Measurements from ENCODE around the gene DYNLT1. TPM values are rescaled to one million over a fixed set of nuclear protein-coding genes. Genes with fewer than 3 reads are reported as not detected.

The DYNLT1 gene
- total RNA-seq, 1 donor from 2014 or later = 108 TPM

DNA sequence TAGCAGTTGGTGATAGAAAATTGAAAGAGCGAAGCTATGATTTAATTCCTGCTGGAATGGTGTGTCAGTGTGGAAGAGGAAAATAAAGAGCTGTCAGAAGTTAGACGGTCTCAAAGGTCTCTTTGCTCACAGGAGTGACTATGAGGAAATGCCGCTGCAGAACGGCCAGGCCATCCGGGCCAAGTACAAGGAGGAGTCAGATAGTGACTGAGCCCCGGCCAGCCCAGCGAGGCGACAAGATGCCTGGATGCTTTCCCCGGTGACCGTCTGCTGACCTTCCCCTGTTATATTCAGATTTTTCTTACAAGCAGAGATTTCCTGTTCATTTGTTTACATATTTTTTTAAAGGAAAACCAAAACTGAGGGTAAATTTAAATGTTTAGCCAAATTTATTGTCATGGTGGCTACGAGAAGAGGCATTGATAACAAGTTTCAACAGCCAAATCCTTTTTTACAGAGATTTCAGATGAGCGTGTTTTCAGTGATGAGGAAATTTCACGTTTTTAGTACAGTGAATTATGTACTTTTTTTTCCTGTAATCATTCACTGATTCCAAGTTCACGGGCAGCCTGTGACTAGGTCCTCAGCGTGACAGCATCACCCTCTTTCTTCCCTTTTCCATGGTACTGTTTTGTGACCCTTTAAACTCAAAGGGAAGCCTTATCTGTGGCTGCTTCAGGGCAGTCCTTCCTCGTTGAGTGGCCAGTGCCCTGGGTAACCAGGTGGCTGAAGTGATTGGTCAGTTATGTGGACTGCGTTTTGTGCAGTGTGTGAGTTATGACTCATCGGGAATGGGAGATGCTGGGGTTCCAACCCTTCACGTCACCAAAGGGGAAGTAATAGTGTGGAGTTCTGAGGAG lies 12.6 kb downstream of the DYNLT1 start:
- no peak for DNase-seq (ENCODE audit: low spot score)
- no peaks in the 10 kb centered on the region for H3K27me3 Mint-ChIP-seq (ENCODE audit: low read depth)
- H3K4me3 Mint-ChIP-seq (ENCODE audit: low read depth) = no peak overlapping the region
- H3K4me1 Mint-ChIP-seq (ENCODE audit: low read depth) = peaks cover 36% of the 10 kb centered on the region
- H3K9me3 Mint-ChIP-seq = no peaks in the 10 kb centered on the region
- intact Hi-C loops (cut with micrococcal nuclease) = no loop called here
- H3K27ac Mint-ChIP-seq = peak overlapping the region; percentile 46
- peaks cover 76% of the 10 kb centered on the region for H3K36me3 Mint-ChIP-seq (ENCODE audit: low read depth)

DNA sequence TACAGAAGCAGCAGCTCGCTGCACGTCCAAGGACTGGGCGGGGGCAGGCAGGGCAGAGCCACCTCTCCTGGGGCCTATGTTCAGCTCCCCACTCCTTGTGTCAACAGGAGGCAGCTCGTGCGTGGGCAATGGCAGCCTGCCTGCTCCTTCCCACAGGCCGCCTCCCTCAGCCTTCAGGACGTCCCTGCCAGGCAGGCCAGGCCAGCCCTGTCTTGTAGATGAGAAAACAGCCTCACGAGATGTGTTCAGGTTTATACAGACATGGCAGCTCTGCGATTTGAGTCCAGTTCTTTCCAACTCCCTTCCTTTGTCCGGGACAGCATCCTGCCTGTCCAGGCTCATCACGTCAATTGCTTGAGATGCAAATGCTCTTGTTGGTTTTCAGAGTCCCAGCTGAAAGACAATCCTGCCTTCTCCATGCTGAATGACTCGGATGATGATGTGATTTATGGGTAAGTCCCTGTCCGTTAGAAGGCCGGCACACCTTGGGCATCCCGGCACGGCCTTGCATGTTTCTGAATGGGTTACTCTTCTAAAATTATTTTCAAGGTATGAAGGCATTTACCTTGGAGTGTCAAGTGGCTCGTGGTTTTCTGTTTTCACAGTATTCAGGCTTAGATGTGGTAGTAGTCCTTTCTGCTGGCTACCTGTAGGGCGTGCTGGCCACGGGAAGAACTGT lies 13.5 kb downstream of the DYNLT1 start:
- Mint-ChIP-seq H3K27ac (peak overlapping the region; percentile 40), H3K36me3 (ENCODE audit: low read depth) (peaks cover 76% of the 10 kb centered on the region), H3K4me1 (ENCODE audit: low read depth) (peaks cover 32% of the 10 kb centered on the region), H3K9me3 (no peaks in the 10 kb centered on the region), H3K27me3 (ENCODE audit: low read depth) (no peaks in the 10 kb centered on the region), H3K4me3 (ENCODE audit: low read depth) (no peak overlapping the region)
- no peak for DNase-seq (ENCODE audit: low spot score)
- intact Hi-C loops (cut with micrococcal nuclease) = no loop called here

DNA sequence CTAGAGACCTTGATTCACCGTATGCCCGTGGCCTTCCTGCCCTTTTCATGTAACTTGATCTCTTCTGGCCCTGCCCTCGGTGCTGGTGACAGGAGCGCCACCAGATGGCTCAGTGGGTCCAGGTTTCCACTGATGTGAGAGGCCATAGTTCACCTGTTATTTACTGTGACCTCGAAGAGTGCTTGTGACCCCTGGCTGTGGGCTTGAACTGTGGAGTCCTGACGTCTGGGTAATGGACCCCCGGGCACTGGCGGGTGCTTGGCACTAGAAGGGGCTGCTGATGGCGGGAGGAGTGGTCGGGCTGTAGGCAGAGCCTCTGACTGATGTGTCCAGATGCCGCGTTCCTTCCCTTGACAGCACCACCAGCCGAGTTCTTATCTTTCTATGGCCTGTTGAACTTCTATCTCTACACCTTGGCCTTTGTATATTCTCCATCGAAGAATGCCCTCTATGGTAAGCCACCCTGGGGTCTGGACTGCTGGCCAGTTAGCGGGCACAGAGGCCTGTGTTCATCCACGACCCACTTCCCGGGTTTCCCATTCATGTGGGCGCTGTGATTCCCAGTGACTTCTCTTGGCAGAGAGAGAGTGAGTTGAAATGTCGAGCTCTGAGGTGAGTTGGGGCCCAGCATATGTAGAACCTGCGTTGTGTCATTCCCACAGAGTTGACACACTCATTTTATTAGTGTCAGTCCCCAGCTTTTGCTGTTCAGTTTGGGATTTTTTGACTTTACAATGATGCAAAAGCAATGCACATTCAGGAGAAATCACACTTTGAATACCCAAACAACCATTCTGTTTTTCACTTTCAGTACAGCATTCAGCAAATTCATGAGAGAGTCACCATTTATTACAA lies 14.9 kb downstream of the DYNLT1 start:
- Mint-ChIP-seq H3K4me1 (ENCODE audit: low read depth) (peaks cover 19% of the 10 kb centered on the region), H3K36me3 (ENCODE audit: low read depth) (peaks cover 73% of the 10 kb centered on the region), H3K4me3 (ENCODE audit: low read depth) (no peak overlapping the region), H3K27ac (no peak overlapping the region), H3K27me3 (ENCODE audit: low read depth) (no peaks in the 10 kb centered on the region), H3K9me3 (no peaks in the 10 kb centered on the region)
- intact Hi-C loops (cut with micrococcal nuclease) = no loop called here
- no peak for DNase-seq (ENCODE audit: low spot score)

DNA sequence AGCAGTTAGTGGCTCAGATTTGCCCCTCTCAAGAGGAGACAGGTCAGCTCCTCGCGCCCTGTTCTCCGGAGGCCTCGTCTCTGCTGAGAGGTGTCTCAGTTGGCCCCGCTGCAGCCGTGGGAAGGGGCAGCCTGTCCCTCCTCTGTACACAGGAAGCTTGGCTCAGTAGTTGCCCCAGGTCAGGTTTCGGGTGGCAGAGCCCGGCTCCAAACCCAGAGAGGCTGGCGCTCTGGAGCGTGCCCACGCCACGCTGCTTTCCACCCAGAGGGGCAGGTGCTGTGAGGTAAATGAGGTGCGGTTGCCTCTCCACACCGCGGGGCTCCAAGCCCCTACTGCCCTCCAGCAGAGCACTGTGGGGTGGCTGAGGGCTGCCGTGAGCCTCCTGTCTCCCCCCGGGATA lies 16.0 kb downstream of the DYNLT1 start:
- H3K27ac Mint-ChIP-seq = no peak overlapping the region
- no peak overlapping the region for H3K4me3 Mint-ChIP-seq (ENCODE audit: low read depth)
- H3K9me3 Mint-ChIP-seq = no peaks in the 10 kb centered on the region
- no peak for DNase-seq (ENCODE audit: low spot score)
- no peaks in the 10 kb centered on the region for H3K27me3 Mint-ChIP-seq (ENCODE audit: low read depth)
- peaks cover 18% of the 10 kb centered on the region for H3K4me1 Mint-ChIP-seq (ENCODE audit: low read depth)
- intact Hi-C loops (cut with micrococcal nuclease) = no loop called here
- H3K36me3 Mint-ChIP-seq (ENCODE audit: low read depth) = peaks cover 77% of the 10 kb centered on the region

DNA sequence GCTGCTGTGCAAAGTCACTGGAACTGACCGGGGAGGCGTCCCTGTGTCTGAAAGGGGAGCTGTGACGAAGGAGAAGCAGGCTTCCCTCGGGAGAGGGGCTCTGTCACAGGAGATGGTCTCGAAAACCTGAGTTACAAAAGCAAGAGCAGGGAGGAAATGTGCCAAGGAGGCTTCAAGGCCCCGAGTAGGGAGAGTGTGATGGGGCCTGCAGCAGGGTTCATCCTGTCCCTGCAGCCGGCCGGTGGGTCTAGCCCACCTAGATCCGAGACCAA lies 16.7 kb downstream of the DYNLT1 start:
- H3K36me3 Mint-ChIP-seq (ENCODE audit: low read depth) = peaks cover 76% of the 10 kb centered on the region

DNA sequence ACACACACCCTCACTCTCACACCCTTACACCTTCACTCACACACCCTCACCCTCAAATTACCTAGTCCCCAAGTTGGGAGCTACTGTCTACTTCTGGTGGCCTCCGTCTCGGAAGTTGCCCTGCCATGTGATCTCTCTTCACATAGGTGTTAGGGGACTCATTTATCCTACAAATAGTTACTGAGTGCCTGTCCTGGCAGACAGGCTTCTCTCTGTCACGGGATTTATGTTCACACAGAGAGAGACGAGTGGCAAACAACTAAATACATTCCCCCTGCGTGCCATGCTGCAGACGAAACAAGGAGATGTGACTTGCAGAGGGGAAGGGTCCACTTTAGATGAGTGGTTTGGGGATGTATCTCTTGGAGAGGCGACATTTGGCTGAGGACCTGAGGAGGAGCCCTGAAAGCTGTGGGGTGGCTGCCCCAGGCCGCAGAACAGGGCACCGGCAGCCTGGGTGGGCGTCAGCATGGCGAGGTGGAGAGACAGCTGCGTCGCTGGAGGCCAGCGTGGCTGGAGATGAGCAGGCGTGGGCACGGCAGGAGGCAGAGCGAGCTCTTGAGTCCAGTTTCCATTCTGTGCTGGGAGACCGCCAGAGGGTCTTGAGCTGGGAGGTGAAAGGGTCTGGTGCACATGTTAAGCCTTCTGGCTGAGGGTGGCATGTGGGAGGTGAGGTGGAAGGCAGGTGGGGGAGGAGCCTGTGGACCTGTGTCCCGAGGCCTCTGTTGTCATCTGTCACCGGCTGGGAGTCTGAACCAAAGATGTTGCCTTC lies 17.2 kb downstream of the DYNLT1 start:
- H3K27me3 Mint-ChIP-seq (ENCODE audit: low read depth) = no peaks in the 10 kb centered on the region
- H3K27ac Mint-ChIP-seq = peak overlapping the region; percentile 8
- H3K9me3 Mint-ChIP-seq = no peaks in the 10 kb centered on the region
- no peak for DNase-seq (ENCODE audit: low spot score)
- no peak overlapping the region for H3K4me3 Mint-ChIP-seq (ENCODE audit: low read depth)
- H3K4me1 Mint-ChIP-seq (ENCODE audit: low read depth) = peaks cover 24% of the 10 kb centered on the region
- intact Hi-C loops (cut with micrococcal nuclease) = no loop called here
- H3K36me3 Mint-ChIP-seq (ENCODE audit: low read depth) = peaks cover 75% of the 10 kb centered on the region

More for the DNA sequence above, 16.7 kb downstream of the DYNLT1 start:
- no peak for DNase-seq (ENCODE audit: low spot score)
- Mint-ChIP-seq H3K9me3 (no peaks in the 10 kb centered on the region), H3K27me3 (ENCODE audit: low read depth) (no peaks in the 10 kb centered on the region), H3K4me1 (ENCODE audit: low read depth) (peaks cover 20% of the 10 kb centered on the region), H3K27ac (peak overlapping the region; percentile 5), H3K4me3 (ENCODE audit: low read depth) (no peak overlapping the region)
- intact Hi-C loops (cut with micrococcal nuclease) = no loop called here

DNA sequence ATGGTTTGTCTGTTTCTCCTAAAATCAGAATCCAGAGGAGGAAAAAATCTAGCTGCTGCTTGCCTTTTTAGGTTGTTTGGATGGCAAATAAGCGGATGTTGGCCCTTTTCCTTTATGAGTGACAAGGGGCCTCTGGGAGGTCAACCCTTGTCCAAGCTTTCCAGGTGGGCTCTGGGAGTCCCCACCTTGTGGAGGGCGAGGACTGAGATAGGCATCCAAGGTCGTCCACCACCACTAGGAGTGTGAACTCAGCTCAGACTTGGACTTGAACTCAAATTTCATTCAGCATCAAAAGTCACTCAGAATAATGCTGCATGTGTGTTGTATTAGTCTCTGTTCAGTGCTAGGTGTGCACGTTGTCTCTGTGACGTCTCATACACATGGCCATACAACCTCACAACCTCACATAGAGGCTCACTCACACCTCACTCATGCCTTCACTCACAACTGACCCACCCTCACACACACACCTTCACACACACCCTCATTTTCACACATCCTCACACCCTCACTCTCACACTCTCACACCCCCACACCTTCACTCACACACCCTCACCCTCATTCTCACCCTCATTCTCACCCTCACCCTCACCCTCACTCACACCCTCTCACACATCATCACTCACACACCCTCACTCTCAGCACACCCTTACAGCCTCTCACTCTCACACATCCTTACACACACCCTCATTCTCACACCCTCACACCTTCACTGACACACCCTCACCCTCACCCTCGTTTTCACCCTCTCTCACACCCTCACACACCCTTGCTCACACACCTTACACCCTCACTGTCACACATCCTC lies 18.0 kb downstream of the DYNLT1 start:
- H3K9me3 Mint-ChIP-seq = no peaks in the 10 kb centered on the region
- no peaks in the 10 kb centered on the region for H3K27me3 Mint-ChIP-seq (ENCODE audit: low read depth)
- peaks cover 20% of the 10 kb centered on the region for H3K4me1 Mint-ChIP-seq (ENCODE audit: low read depth)
- peak overlapping the region; percentile 19 for H3K27ac Mint-ChIP-seq
- no peak for DNase-seq (ENCODE audit: low spot score)
- H3K4me3 Mint-ChIP-seq (ENCODE audit: low read depth) = no peak overlapping the region
- intact Hi-C loops (cut with micrococcal nuclease) = no loop called here
- H3K36me3 Mint-ChIP-seq (ENCODE audit: low read depth) = peaks cover 70% of the 10 kb centered on the region

DNA sequence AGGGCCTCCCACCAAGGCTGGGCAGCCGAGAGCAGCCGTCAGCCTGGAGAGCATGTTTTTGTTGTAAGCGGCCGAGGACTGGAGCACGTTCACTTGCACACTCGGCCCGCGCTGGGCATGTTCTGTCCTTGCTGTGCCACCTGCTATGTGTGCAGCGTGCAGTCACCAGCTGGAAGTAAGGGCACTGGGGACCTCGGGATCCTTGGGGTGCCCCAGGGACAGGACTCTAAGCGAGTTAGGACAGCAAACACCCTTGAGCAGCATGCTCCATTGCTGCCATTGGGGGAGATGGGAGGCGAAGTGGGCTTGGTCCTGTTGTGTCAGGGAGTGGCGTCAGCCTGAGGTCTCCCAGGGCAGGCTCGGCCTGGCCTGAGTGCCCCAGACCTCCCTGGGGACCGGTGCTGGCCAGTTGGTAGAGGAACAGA lies 18.6 kb downstream of the DYNLT1 start:
- DNase-seq (ENCODE audit: low spot score) = no peak
- Mint-ChIP-seq H3K27me3 (ENCODE audit: low read depth) (no peaks in the 10 kb centered on the region), H3K36me3 (ENCODE audit: low read depth) (peaks cover 68% of the 10 kb centered on the region), H3K9me3 (no peaks in the 10 kb centered on the region), H3K4me3 (ENCODE audit: low read depth) (no peak overlapping the region), H3K4me1 (ENCODE audit: low read depth) (peaks cover 18% of the 10 kb centered on the region), H3K27ac (peak overlapping the region; percentile 35)
- intact Hi-C loops (cut with micrococcal nuclease) = no loop called here

DNA sequence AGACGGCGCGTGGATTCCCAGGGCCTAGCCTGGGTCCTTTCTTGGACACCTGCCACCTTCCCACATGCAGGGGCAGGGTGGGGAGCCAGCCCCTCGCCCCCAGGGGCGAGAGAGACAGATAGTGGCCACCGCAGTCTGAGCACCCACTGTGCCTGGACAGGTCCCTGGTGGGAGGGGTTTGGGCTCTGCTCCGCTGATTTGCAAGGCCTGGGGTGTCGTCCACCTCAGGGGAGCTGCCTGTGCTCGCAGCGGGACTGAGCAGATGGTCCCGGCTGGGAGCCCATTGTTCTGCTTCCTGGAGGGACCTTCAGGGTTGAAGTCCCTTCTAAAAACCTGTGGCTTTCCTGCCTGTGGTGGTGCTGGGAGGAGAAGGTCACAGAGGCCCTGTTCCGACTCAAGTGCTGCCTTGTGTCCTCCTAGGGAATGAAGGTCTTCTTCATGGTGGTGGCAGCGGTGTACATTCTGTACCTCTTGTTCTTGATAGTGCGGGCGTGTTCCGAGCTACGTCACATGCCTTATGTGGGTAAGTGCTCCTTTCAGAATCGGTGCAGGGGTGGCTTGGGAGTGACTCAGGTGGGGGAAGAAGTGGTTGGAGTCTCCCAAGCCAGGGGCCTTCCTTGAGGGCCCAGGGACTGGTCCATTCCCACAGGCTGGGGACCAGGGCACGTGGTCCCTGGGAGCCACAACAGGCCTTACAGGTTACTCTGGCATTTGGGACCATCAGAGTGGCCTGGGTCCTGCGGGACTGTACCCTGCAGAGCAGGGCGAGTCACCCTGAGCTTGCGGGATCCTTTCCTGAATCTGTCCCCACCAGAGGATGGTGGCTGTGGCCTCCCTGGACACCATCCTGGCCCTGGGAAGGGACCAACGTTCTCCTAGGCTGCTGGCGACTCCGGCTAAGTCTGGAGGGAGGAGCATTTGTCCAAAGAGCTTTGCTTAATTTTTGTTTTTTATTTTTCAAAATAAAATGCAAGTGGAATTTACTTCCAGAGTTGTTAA lies 19.6 kb downstream of the DYNLT1 start:
- Mint-ChIP-seq H3K4me1 (ENCODE audit: low read depth) (peaks cover 19% of the 10 kb centered on the region), H3K27me3 (ENCODE audit: low read depth) (no peaks in the 10 kb centered on the region), H3K27ac (peak overlapping the region; percentile 45), H3K36me3 (ENCODE audit: low read depth) (peaks cover 72% of the 10 kb centered on the region), H3K9me3 (no peaks in the 10 kb centered on the region), H3K4me3 (ENCODE audit: low read depth) (no peak overlapping the region)
- intact Hi-C loops (cut with micrococcal nuclease) = no loop called here
- no peak for DNase-seq (ENCODE audit: low spot score)

DNA sequence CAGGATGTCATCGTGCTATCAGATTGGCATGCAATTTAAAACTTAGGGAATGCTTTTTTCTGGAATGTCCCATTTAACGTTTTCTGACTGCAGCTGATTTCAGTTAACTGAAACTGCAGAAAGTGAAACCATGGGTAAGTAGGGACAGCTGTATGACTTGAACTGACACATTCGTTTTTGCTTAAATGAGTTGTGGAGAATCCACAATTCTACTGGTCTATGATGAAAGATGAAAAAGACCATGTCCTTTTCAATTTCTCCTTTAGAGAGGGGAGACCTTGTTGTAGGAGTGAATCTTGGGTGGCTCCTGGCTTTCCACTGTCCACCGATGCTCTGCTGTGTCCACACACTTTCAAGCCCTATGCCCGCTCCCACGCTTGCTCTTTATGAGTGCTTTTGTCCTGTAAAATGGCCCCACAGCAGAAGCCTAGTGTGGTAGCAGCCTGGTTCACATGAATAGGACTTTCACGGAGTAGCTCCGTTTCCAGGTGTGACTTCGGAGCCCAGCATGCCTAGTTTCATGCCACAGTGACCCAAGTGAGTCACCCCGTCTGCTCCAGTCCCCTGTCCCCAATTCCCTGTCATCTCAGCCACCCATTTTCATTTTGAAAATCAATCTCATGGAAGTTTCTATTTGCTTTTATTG lies 21.9 kb downstream of the DYNLT1 start:
- Mint-ChIP-seq H3K9me3 (no peaks in the 10 kb centered on the region), H3K27me3 (ENCODE audit: low read depth) (no peaks in the 10 kb centered on the region), H3K4me1 (ENCODE audit: low read depth) (peaks cover 21% of the 10 kb centered on the region), H3K27ac (peak overlapping the region; percentile 50), H3K36me3 (ENCODE audit: low read depth) (peaks cover 71% of the 10 kb centered on the region), H3K4me3 (ENCODE audit: low read depth) (no peak overlapping the region)
- intact Hi-C loops (cut with micrococcal nuclease) = no loop called here
- DNase-seq (ENCODE audit: low spot score) = no peak
